K562 (cell line): Measurements from ENCODE around the gene NPHP3. TPM values are rescaled to one million over a fixed set of nuclear protein-coding genes. Genes with fewer than 3 reads are reported as not detected.

Source experiments
- ASH1L ChIP-seq: fragments of 450-650 bp; IDR thresholded peaks from 2 replicates; pipeline ENCODE4 v1.6.1; 2018; ENCODE audit warnings: borderline replicate concordance, mild to moderate bottlenecking, low read depth; ENCODE audit not compliant: partially characterized antibody
- BCL6 ChIP-seq: fragments of 250-450 bp; sonication (Bioruptor Pico); IDR thresholded peaks from 2 replicates; pipeline ENCODE4 v1.4.0; 2020
- CREB1 ChIP-seq, 2 experiments: sonication (generic) in 1 of 2; formaldehyde crosslinking in 1 of 2; IDR thresholded peaks; 2 replicates each; pipeline versions ENCODE4 v1.6.1 to v1.8.0; 2012 to 2022; ENCODE audit warnings: inconsistent platforms in 1 of 2, mild to moderate bottlenecking in 1 of 2, missing genetic modification reagents in 1 of 2, moderate library complexity in 1 of 2
- ETS2 ChIP-seq: IDR thresholded peaks from 2 replicates; pipeline ENCODE4 v1.6.1; 2016; ENCODE audit warnings: borderline replicate concordance, missing genetic modification characterization, mild to moderate bottlenecking, moderate library complexity, missing compliant biosample characterization; ENCODE audit not compliant: poor library complexity, severe bottlenecking
- FOXJ3 ChIP-seq: sonication (generic); formaldehyde crosslinking; IDR thresholded peaks from 2 replicates; pipeline ENCODE4 v1.4.0; 2020; ENCODE audit warnings: mild to moderate bottlenecking, missing genetic modification reagents
- KAT7 ChIP-seq: sonication (generic); formaldehyde crosslinking; IDR thresholded peaks from 2 replicates; pipeline ENCODE4 v1.8.0; 2022; ENCODE audit warnings: missing genetic modification reagents, mild to moderate bottlenecking, borderline replicate concordance
- MAFG ChIP-seq: fragments of 450-650 bp; conservative IDR thresholded peaks from 2 replicates; pipeline ENCODE4 v1.6.1; 2016; ENCODE audit warnings: missing genetic modification characterization, missing compliant biosample characterization
- MCM2 ChIP-seq: fragments of 450-650 bp; IDR thresholded peaks from 2 replicates; pipeline ENCODE4 v1.6.1; 2017; ENCODE audit warnings: low read depth, mild to moderate bottlenecking
- MCM5 ChIP-seq: fragments of 450-650 bp; IDR thresholded peaks from 2 replicates; pipeline ENCODE4 v1.6.1; 2016; ENCODE audit warnings: low read depth
- NCOA1 ChIP-seq: fragments of 450-650 bp; IDR thresholded peaks from 2 replicates; pipeline ENCODE4 v1.6.1; 2016; ENCODE audit warnings: low read depth
- NFIC ChIP-seq: fragments of 450-650 bp; IDR thresholded peaks from 2 replicates; pipeline ENCODE4 v1.6.1; 2017; ENCODE audit warnings: mild to moderate bottlenecking, inconsistent platforms
- RHOXF2B ChIP-seq: fragments of 250-450 bp; sonication (Bioruptor Pico); conservative IDR thresholded peaks from 2 replicates; pipeline ENCODE4 v1.5.1; 2021
- TAF15 ChIP-seq: fragments of 200-400 bp; formaldehyde crosslinking; IDR thresholded peaks from 2 replicates; pipeline ENCODE4 v1.6.1; 2017; ENCODE audit warnings: mild to moderate bottlenecking, low read depth, low read length, moderate library complexity
- XRCC5 ChIP-seq: fragments of 200-400 bp; formaldehyde crosslinking; IDR thresholded peaks from 2 replicates; pipeline ENCODE4 v1.6.1; 2017; ENCODE audit warnings: low read depth, mild to moderate bottlenecking, low read length
- YBX1 ChIP-seq: fragments of 450-650 bp; IDR thresholded peaks from 2 replicates; pipeline ENCODE4 v1.7.1; 2016; ENCODE audit warnings: mild to moderate bottlenecking
- ZNF507 ChIP-seq: conservative IDR thresholded peaks from 2 replicates; pipeline ENCODE4 v1.6.1; 2017; ENCODE audit warnings: missing genetic modification characterization, missing compliant biosample characterization
- ZNF586 ChIP-seq: fragments of 450-650 bp; formaldehyde crosslinking; conservative IDR thresholded peaks from 2 replicates; pipeline ENCODE4 v1.4.0; 2020; ENCODE audit warnings: mild to moderate bottlenecking, moderate library complexity
- polyA plus RNA-seq, 8 experiments: library from polyadenylated mRNA; depleted of rRNA in 4 of 8; stranded (reverse) in 5 of 8; unstranded in 3 of 8; fragments of >200 nt; fragmentation: Nextera tagmentation in 2 of 8; fragmentation: Illumina TruSeq in 1 of 8; extraction: Ambion mirVana in 2 of 8; extraction: Trizol in 1 of 8; gene quantifications; 2 replicates each; pipeline versions ENCODE4 v1.2.1 to v1.2.3, GENCODE V29; 2011 to 2014; ENCODE audit warnings: inconsistent platforms in 1 of 8, missing spikeins in 1 of 8
- total RNA-seq, 7 experiments: library from RNA; depleted of rRNA in 6 of 7; stranded (reverse); fragments of >200 nt in 6 of 7; fragmentation: Illumina TruSeq in 2 of 7; extraction: Trizol in 2 of 7; gene quantifications; 2 replicates each; pipeline versions ENCODE4 v1.2.1 to v1.2.3, GENCODE V29; 2011 to 2021; ENCODE audit warnings: low replicate concordance in 1 of 7
- TF ChIP-seq, protein P1 (sequence below): fragments of 250-450 bp; sonication (Bioruptor Pico); IDR thresholded peaks from 2 replicates; pipeline ENCODE4 v1.5.1; 2021; ENCODE audit warnings: mild to moderate bottlenecking
- TF ChIP-seq, protein P2 (sequence below): fragments of 250-450 bp; sonication (Bioruptor Pico); IDR thresholded peaks from 2 replicates; pipeline ENCODE4 v1.9.0; 2021; ENCODE audit warnings: mild to moderate bottlenecking, inconsistent platforms
- TF ChIP-seq, protein P3 (sequence below): fragments of 450-650 bp; IDR thresholded peaks from 2 replicates; pipeline ENCODE4 v1.6.1; 2018; ENCODE audit not compliant: partially characterized antibody
- TF ChIP-seq, protein P4 (sequence below): sonication (generic); formaldehyde crosslinking; IDR thresholded peaks from 2 replicates; pipeline ENCODE4 v1.9.0; 2022; ENCODE audit warnings: mild to moderate bottlenecking, missing genetic modification reagents

Gene NPHP3
- total and polyA plus RNA-seq, 9 of the 15 experiments (the other 6 are each of a cell fraction or from before 2014, with no cell fraction given), result 0.62 to 13.2 (median 5.8) TPM

DNA sequence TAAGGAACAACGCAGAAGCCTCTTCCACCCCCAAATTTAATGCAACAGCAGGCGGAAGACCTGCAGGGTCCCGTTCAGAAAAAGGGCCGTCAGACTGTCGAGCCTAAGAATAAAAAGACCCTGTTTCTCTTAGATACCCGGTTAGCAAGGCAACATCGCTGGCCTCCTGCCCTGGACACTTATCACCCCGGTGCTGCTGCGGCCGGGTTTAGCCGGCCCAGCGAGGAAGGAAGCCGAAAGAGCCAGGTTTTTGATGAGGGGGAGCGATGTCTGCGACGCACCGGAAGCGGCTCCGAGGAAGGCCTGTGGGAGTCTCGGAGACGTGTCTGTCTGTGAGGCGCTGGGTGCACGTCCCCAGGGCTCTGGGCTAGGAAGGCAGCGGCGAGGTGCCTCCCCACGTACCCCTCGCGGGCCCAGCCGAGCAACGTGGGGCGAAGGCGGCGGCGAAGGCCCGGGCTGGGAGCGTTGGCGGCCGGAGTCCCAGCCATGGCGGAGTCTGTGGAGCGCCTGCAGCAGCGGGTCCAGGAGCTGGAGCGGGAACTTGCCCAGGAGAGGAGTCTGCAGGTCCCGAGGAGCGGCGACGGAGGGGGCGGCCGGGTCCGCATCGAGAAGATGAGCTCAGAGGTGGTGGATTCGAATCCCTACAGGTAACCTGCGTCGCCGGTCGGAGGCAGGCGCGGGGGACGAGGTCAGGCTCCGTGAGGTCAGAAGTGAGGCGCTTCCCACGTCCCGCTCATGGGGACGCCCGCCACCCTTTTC is 62.0 kb downstream of the NPHP3 start, which contains the start of gene UBA5 (continued):
- TF ChIP-seq ZNF586 (CRISPR knock-in tag) (no peak), FOXJ3 (CRISPR knock-in tag) (no peak), NCOA1 (peak; percentile 97), MCM2 (no peak), RHOXF2B (CRISPR knock-in tag) (no peak), BCL6 (CRISPR knock-in tag) (no peak), MAFG (no peak), KAT7 (CRISPR knock-in tag) (no peak), XRCC5 (no peak), NFIC (peak; percentile 48), ETS2 (tag) (no peak), ASH1L (no peak), TAF15 (no peak), CREB1 (IDR thresholded peaks at IDR 0.05) (0 out of 2 replicates have a peak, but pooled peaks have one; percentile 22), CREB1 (CRISPR knock-in tag; IDR thresholded peaks at IDR 0.05) (no peak), YBX1 (no peak), MCM5 (no peak), ZNF507 (tag) (no peak)
- TF ChIP-seq, protein P1, sequence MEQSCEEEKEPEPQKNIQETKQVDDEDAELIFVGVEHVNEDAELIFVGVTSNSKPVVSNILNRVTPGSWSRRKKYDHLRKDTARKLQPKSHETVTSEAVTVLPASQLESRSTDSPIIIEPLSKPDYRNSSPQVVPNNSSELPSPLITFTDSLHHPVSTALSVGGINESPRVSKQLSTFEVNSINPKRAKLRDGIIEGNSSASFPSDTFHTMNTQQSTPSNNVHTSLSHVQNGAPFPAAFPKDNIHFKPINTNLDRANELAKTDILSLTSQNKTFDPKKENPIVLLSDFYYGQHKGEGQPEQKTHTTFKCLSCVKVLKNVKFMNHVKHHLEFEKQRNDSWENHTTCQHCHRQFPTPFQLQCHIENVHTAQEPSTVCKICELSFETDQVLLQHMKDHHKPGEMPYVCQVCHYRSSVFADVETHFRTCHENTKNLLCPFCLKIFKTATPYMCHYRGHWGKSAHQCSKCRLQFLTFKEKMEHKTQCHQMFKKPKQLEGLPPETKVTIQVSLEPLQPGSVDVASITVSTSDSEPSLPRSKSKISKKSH (CRISPR knock-in tag), result no peak
- TF ChIP-seq, protein P2, sequence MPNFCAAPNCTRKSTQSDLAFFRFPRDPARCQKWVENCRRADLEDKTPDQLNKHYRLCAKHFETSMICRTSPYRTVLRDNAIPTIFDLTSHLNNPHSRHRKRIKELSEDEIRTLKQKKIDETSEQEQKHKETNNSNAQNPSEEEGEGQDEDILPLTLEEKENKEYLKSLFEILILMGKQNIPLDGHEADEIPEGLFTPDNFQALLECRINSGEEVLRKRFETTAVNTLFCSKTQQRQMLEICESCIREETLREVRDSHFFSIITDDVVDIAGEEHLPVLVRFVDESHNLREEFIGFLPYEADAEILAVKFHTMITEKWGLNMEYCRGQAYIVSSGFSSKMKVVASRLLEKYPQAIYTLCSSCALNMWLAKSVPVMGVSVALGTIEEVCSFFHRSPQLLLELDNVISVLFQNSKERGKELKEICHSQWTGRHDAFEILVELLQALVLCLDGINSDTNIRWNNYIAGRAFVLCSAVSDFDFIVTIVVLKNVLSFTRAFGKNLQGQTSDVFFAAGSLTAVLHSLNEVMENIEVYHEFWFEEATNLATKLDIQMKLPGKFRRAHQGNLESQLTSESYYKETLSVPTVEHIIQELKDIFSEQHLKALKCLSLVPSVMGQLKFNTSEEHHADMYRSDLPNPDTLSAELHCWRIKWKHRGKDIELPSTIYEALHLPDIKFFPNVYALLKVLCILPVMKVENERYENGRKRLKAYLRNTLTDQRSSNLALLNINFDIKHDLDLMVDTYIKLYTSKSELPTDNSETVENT, result no peak
- TF ChIP-seq, protein P3, sequence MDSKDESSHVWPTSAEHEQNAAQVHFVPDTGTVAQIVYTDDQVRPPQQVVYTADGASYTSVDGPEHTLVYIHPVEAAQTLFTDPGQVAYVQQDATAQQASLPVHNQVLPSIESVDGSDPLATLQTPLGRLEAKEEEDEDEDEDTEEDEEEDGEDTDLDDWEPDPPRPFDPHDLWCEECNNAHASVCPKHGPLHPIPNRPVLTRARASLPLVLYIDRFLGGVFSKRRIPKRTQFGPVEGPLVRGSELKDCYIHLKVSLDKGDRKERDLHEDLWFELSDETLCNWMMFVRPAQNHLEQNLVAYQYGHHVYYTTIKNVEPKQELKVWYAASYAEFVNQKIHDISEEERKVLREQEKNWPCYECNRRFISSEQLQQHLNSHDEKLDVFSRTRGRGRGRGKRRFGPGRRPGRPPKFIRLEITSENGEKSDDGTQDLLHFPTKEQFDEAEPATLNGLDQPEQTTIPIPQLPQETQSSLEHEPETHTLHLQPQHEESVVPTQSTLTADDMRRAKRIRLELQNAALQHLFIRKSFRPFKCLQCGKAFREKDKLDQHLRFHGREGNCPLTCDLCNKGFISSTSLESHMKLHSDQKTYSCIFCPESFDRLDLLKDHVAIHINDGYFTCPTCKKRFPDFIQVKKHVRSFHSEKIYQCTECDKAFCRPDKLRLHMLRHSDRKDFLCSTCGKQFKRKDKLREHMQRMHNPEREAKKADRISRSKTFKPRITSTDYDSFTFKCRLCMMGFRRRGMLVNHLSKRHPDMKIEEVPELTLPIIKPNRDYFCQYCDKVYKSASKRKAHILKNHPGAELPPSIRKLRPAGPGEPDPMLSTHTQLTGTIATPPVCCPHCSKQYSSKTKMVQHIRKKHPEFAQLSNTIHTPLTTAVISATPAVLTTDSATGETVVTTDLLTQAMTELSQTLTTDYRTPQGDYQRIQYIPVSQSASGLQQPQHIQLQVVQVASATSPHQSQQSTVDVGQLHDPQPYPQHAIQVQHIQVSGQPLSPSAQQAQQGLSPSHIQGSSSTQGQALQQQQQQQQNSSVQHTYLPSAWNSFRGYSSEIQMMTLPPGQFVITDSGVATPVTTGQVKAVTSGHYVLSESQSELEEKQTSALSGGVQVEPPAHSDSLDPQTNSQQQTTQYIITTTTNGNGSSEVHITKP, result no peak
- TF ChIP-seq, protein P4, sequence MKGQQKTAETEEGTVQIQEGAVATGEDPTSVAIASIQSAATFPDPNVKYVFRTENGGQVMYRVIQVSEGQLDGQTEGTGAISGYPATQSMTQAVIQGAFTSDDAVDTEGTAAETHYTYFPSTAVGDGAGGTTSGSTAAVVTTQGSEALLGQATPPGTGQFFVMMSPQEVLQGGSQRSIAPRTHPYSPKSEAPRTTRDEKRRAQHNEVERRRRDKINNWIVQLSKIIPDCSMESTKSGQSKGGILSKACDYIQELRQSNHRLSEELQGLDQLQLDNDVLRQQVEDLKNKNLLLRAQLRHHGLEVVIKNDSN (CRISPR knock-in tag), result no peak
